HL-60 (cell line): ENCODE results near the gene CYP27C1.

Source experiments
- DNase-seq, 2 experiments: peaks; one replicate each; pipeline ENCODE4 v3.0.0-alpha.2; 2010 to 2020; ENCODE audit warnings: low read depth in 1 of 2, low spot score in 1 of 2
- H3K27ac ChIP-seq: fragments of 250-450 bp; sonication (Bioruptor Pico); replicated peaks from 2 replicates; pipeline ENCODE4 v1.5.1; 2020; ENCODE audit warnings: mild to moderate bottlenecking, moderate library complexity
- H3K27me3 ChIP-seq: fragments of 250-450 bp; sonication (Bioruptor Pico); 2 replicates; pipeline ENCODE4 v1.5.1; 2021; ENCODE audit warnings: mild to moderate bottlenecking, moderate library complexity; ENCODE audit not compliant: insufficient read depth, poor library complexity, severe bottlenecking
- H3K4me3 ChIP-seq: replicated peaks from 2 replicates; pipeline ENCODE4 v1.5.1; 2011; ENCODE audit warnings: mild to moderate bottlenecking, control low read depth, low read length; ENCODE audit not compliant: insufficient read depth
- CTCF ChIP-seq: IDR thresholded peaks from one replicate; pipeline ENCODE4 v1.5.1; 2011; ENCODE audit warnings: low read length, control low read depth, inconsistent platforms; ENCODE audit not compliant: insufficient read depth
- GABPA ChIP-seq: IDR thresholded peaks from 2 replicates; pipeline ENCODE4 v1.6.1; 2012; ENCODE audit warnings: low read depth
- POLR2AphosphoS5 ChIP-seq: IDR thresholded peaks from 2 replicates; pipeline ENCODE4 v1.6.1; 2012; ENCODE audit warnings: low read depth
- SPI1 ChIP-seq: IDR thresholded peaks from 2 replicates; pipeline ENCODE4 v1.6.1; 2012; ENCODE audit warnings: low read depth, mild to moderate bottlenecking, borderline replicate concordance
- TF ChIP-seq, protein P1 (sequence below): IDR thresholded peaks from 2 replicates; pipeline ENCODE4 v1.6.1; 2012; ENCODE audit warnings: low read depth; ENCODE audit not compliant: insufficient replicate concordance

CYP27C1 gene

GRCh38 chr2:127140538-127140937 is 79.6 kb downstream of the CYP27C1 start:
- H3K27me3 ChIP-seq = no peaks in the 10 kb centered on the region
- TF ChIP-seq SPI1 = no peak
- TF ChIP-seq POLR2AphosphoS5 = no peak
- no peak for TF ChIP-seq GABPA
- TF ChIP-seq, protein P1, sequence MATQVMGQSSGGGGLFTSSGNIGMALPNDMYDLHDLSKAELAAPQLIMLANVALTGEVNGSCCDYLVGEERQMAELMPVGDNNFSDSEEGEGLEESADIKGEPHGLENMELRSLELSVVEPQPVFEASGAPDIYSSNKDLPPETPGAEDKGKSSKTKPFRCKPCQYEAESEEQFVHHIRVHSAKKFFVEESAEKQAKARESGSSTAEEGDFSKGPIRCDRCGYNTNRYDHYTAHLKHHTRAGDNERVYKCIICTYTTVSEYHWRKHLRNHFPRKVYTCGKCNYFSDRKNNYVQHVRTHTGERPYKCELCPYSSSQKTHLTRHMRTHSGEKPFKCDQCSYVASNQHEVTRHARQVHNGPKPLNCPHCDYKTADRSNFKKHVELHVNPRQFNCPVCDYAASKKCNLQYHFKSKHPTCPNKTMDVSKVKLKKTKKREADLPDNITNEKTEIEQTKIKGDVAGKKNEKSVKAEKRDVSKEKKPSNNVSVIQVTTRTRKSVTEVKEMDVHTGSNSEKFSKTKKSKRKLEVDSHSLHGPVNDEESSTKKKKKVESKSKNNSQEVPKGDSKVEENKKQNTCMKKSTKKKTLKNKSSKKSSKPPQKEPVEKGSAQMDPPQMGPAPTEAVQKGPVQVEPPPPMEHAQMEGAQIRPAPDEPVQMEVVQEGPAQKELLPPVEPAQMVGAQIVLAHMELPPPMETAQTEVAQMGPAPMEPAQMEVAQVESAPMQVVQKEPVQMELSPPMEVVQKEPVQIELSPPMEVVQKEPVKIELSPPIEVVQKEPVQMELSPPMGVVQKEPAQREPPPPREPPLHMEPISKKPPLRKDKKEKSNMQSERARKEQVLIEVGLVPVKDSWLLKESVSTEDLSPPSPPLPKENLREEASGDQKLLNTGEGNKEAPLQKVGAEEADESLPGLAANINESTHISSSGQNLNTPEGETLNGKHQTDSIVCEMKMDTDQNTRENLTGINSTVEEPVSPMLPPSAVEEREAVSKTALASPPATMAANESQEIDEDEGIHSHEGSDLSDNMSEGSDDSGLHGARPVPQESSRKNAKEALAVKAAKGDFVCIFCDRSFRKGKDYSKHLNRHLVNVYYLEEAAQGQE = no peak
- no peak overlapping the region for H3K4me3 ChIP-seq
- H3K27ac ChIP-seq = no peak overlapping the region
- no peak for DNase-seq

GRCh38 chr2:127139766-127140165 is 80.3 kb downstream of the CYP27C1 start:
- TF ChIP-seq POLR2AphosphoS5 (no peak), CTCF (no peak), SPI1 (no peak), GABPA (no peak)
- TF ChIP-seq, protein P1 = no peak
- Histone ChIP-seq H3K27ac (no peak overlapping the region), H3K27me3 (no peaks in the 10 kb centered on the region), H3K4me3 (no peak overlapping the region)
- DNase-seq = no peak

GRCh38 chr2:127138281-127138680 is 81.8 kb downstream of the CYP27C1 start:
- no peaks in the 10 kb centered on the region for H3K27me3 ChIP-seq
- H3K4me3 ChIP-seq = no peak overlapping the region
- TF ChIP-seq, protein P1 = no peak
- TF ChIP-seq CTCF = no peak
- no peak for TF ChIP-seq POLR2AphosphoS5
- no peak for TF ChIP-seq SPI1
- no peak for TF ChIP-seq GABPA
- no peak for DNase-seq
- no peak overlapping the region for H3K27ac ChIP-seq

- Histone ChIP-seq H3K27me3 (no peaks in the 10 kb centered on the region), H3K27ac (no peak overlapping the region), H3K4me3 (no peak overlapping the region)
- TF ChIP-seq POLR2AphosphoS5 (no peak), CTCF (no peak), SPI1 (no peak), GABPA (no peak)
- TF ChIP-seq, protein P1 = no peak
- no peak for DNase-seq
These were observed 82.4 kb downstream of the CYP27C1 start for GRCh38 chr2:127137741-127138140.
